Hindlimb muscle (tissue), 1 donor: ENCODE data around the gene FIBCD1. TPM values are rescaled to one million over a fixed set of nuclear protein-coding genes. Genes with fewer than 3 reads are reported as not detected.
"Not testable (repeated sequence)": the region's sequence is repeated elsewhere in the genome, so short reads cannot be mapped to it uniquely, and the experiment has no call there.

Experiments used
- DNase-seq: peaks from one replicate; pipeline ENCODE4 v3.0.0-alpha.2; 2013
- polyA plus RNA-seq: library from polyadenylated mRNA; unstranded; fragments of 120-200 nt; gene quantifications from one replicate; pipeline ENCODE4 v1.2.1, GENCODE V29; 2013; ENCODE audit not compliant: insufficient read length

Gene FIBCD1
- polyA plus RNA-seq, 1 donor, result not detected

GRCh38 chr9:130921300-130921988 is 17.6 kb downstream of the FIBCD1 start:
- no peak for DNase-seq

DNA sequence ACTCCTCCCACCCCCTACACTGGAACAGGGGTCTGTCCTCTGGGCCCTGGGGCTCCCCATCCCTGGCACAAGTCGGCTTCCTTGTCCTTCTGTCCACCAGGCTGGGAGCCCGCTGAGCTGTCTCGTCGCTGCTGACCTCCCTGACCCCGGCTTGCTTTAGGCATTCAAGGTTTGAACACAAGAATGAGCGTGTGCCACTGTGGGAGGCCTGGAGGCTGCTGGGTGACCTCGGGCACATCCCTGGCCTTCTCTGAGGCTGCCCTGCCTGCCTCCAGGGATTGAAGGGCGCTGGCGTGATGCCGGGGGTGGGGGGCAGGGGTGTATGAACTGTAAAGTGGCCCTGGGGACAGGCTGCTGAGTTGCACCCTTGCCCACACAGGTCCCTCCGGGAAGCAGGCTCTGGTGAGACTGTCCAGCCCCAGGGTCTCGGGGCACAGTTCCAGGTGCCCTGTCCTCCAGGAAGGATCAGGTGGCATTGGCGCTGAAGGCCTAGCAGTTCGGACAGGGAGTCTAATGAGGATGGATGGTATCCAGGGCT is 18.2 kb downstream of the FIBCD1 start:
- DNase-seq, result no peak

DNA sequence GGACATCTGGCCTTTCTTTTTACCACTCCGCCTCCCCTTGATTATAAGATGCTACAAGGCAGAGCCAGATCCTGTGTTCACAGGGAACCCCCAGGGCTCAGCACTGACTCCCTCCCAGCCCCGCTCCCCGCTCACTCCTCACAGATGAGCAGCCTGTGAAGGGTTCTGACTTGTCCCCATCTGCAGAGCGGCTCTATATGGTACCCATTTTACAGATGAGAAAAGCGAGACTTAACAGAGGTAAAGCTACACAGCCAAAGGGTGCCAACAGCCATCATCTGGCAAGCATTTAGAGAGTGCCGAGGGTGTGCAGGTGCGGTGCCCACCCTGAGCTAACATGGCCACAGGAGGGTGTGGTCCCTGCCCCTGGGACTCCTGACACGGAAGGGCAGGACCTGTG is 18.8 kb downstream of the FIBCD1 start:
- no peak for DNase-seq

DNA sequence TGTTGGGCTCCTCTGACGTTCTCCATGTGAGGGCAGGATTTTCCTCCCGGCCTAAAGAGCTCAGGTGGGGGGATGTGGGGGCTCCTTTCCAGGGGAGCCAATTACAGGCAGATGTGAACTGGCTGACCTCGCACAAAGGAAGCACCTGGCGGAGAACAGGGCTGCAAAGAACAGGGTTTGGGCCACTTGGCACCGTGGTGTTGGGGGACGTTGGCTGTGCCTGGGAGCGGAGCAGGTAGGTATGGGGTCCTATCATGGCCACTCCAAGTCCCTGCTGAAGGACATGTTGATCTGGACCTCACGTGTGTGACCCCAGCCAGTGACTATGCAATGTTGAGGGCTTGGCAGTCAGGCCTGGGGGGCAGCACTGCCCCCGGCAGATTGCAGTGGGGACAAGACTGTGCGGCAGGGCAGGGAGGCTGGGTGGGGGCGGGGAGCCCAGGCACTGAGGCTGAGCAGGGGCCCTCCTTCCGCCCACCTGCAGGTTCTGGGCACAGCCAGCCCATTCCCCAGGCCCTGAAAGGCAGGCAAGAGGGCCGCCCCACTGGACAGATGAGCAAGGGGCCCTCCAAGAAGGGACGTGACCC is 19.4 kb downstream of the FIBCD1 start:
- DNase-seq, result no peak

DNA sequence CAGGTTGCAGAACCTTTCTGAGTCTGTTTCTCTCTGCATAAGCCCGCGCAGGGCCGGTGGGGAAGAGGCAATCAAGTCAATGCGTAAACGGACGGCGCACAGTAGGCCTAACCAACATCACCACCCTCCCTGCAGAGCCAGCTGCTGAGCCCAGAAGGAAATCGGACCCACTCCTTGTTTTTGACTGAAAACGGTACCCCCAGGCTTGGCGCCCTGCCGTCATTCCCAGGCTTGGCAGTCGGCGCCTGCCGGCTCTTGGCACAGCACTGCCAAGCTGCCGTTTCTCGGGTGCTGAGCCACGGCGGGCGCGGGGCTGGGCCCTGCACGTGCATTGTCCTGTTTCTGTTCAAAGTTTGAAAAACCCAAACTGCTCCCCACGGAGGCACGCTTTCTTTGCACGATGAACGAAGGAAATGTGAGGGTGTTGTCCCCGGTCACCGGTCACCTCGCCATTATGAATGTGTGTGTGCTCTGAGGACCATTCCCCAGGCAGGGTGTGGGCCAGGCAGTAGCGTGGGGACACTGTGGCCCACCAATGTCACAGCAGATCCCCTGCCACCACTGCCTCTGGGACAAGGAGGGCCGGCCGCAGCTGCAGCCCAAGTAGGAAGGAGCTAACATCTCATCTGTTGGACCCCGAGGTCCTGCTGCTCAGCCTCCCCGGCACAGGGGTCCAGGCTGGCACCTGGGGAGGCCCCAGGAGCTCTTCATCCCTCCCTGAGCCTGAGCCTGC is 20.1 kb downstream of the FIBCD1 start:
- no peak for DNase-seq

GRCh38 chr9:130918101-130918825 is 20.8 kb downstream of the FIBCD1 start:
- DNase-seq, result no peak

- DNase-seq, result no peak
These were observed 21.7 kb downstream of the FIBCD1 start for GRCh38 chr9:130917168-130917960.

DNA sequence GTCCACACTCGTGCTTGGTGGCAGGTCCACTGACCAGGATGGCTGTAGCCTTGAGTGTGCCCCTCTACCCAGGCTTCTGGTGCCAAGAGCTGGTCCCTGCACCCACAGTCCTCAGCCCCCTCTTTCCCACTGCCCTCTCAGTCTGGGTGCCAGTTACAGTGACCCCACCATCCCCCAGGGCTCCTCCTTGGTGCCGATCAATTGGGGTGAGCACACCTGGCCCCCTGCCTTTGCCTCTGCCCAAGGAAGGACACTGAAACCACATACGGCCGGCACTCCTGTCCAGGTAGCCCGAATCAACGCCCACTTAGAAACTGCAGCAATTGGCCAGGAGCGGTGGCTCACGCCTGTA is 24.0 kb downstream of the FIBCD1 start:
- DNase-seq, result no peak

DNA sequence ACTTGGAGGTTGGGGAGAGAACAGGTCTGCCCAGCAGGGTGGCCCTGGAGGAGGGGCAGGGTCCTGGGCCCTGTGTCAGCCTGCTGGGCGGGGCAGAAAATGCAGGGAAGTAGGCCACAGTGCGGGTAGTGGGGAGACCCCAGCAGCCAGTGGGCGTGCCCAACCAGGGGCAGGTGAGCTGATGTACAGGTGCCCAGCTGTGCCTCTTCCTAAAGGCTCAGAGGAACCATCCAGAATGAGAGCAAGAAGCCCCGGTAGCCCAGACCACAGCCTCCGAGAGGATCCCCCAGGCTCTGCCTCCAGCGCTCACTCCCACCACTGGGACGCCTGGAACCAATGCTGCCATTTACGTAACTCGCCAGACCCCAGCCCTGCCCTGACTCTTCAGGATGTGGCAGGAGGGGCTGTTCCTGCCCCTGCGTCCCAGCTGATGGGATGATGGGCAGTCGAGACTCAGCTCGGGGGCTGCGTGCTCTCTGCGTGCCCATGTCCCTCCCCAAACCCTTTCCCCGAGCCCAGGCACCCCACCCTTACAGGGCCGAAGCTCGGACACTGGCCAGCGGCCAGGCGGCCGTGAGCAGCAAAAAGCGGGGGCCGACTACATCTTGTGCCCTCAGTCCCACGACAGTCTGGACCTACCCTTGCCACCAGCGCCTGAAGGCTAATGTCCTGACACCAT is 24.5 kb downstream of the FIBCD1 start:
- DNase-seq, result no peak

- no peak for DNase-seq
These were observed 25.2 kb downstream of the FIBCD1 start for GRCh38 chr9:130913599-130914416.

DNA sequence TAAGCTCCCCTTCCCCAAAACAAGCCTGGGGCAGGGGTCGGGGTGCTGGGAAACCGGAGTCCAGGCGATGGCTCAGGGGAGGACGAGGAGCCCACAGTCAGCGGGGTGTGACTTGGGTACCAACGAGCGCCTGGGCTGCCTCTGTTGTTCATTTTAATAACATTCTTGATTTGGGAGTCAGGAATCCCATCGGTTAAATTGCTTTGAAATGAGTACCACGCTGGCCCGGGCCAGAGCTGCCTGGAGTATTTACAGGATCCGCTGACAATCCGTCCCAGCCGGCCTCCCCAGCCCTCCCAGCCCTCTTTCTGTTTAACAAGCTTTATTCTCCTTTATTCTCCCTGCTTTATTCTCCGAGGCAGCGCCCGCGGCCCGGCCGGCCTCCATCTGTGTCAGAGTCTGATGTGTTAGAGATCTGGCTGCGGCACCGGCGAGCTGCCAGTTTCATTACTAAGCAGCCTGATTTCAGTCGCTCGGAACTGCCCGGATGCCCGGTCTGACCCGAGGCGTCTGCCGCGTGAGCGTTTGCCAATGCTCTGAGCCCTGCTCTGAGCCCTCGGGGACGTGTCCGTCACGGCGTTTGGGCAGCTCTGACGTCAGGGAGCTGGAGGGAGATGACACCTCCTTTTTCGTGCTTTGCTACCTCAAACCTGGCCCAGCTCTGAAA is 26.0 kb downstream of the FIBCD1 start:
- no peak for DNase-seq

DNA sequence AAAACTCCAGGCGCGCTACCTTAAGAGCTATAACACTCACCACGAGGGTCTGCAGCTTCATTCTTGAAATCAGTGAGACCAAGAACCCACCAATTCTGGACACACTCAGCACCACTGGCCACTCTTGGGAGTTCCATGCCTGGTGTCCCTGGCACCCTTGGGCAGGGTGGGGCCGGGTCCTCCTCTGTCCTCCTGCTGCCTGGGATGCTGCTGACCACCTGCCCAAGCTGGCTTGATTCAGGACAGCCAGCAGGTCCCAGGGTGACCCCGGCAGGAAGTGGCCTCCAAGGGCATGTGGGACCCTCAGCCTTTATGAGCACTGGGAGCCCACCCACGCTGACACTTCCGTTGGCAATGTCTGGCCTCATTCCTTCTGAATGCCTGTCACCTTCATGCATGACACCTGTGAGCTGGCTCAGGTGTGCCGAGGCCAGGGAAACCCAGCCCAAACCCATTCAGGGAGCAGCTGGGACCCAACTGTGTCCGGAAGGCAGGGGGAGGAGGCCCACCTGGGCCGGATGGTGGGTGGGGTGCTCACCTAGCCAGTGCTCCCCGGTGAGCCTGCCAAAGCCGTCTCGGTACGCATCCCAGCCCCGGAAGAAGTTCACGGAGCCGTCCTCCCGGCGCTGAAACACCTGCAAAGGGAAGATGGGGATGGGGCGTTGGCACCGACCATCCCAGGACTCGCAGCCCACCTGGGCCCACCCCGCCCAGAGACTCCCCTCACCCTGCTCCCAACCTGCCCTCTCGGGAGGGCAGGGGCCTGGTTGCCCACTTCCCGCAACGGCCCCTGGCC is 27.6 kb downstream of the FIBCD1 start:
- DNase-seq, result no peak

GRCh38 chr9:130910670-130911069 is 28.4 kb downstream of the FIBCD1 start:
- not testable (repeated sequence) for DNase-seq

- not testable (repeated sequence) for DNase-seq
These were observed 29.0 kb downstream of the FIBCD1 start for GRCh38 chr9:130910041-130910440.

DNA sequence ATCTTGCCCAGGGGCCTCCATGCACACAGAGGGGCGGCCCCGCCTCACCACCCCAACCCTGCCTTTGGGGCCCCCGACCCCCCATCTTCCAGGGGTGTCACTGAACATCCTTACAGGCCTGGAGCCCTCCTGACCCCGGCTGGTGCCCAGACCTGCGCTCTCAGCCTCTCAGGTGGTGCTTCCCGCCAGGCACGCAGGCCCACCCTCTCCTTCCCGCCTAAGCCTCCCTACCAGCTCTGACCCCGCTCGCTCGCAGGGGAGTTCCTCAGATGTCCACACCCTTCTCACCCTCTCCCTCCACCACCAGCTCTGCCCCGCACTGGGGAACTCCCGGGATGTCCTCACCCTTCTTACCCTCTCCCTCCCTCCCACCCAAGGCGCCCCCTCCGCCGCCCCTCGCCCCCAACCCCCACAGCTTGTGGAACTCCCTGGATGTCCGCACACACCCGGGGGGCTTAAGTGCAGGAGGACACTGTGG is 30.1 kb downstream of the FIBCD1 start:
- DNase-seq, result no peak

DNA sequence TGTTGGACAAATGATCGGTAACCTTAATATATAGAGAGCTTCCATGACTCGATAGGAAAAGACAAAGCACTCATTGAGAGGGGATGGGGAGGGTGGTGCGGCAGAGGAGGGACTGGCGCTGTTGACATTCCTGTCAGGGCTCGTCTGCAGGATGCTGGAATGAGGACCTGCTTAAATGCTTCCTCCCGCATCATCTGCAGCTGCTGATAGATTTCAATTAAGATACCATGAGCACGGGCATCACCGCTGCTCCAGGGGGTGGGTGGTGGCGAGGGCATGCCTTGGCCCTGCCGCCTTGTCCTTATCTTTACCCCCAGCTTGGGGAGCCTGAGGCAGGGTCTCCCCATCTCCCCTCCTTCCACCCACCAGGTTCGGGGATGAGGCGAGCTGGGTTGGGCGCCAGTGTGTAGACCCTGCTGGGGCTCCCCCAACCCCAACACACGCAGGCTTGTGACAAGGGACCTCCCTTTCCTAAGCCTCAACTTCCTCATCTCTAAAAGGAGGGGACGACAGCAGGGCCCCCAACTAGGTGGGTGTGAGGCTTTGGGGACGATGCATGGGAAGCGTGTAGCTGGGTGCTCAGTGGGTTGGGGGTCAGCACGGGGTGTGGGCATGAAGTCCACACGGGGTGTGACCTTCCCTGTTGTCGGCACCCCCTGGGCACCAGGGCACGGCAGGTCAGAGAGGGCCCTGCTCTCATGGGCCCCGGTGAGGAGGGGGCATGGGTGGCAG is 30.7 kb downstream of the FIBCD1 start:
- no peak for DNase-seq

DNA sequence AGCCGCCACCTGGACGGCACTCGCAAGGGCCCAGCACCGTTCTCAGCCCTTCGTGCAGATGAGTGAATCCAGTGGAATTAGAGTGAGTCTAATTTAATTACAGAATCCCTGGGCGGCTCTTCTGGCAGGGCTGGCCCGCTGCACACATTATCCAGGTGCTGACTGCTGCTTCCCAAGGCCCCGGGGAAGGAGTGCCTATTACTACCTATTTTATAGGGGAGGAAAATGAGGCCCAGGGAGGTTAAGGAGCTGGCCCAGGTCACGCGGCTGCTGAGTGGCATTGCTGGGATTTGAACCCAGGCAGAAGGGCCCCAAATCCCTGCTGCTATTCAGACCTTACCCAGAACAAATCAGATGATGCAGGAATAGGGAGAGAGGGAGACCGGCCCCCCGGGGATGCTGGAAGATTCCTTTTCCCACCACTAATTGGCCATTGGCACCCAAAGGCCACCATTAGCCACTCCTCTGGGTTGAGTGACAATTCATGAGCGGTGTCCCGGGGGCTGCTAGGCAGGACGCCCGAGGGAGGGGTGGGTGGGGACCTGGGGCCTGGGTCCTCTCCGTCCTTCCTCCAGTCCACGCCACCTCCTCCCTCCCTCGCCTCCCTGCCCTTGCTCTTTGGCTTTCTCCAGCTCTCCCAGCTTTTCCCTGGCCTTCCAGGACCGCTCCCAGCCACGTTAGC is 32.2 kb downstream of the FIBCD1 start:
- no peak for DNase-seq
